HEK293 (cell line): ENCODE results near the gene PHEX.

Experiments
- CTCF ChIA-PET: fragments of 350-600 bp; formaldehyde crosslinking; extraction: SDS; loops from one replicate; lab custom pipeline; 2021; ENCODE audit warnings: antibody characterized with exemption; lab: Yijun Ruan, JAX
- POLR2A ChIA-PET: fragments of 300-600 bp; formaldehyde crosslinking; extraction: SDS; loops from one replicate; lab custom pipeline; 2020; ENCODE audit warnings: antibody characterized with exemption, inconsistent platforms; lab: Yijun Ruan, JAX
- H3K27ac ChIP-seq: fragments of 200-500 bp; sonication (Bioruptor generic); 2 replicates; pipeline ENCODE4 v1.5.1; 2014; ENCODE audit warnings: low read depth, low read length, control low read depth, inconsistent platforms; ENCODE audit errors: extremely low read depth
- H3K36me3 ChIP-seq, 2 experiments: fragments of 200-500 bp in 1 of 2; sonication (Bioruptor generic) in 1 of 2; 1 replicate in 1 of 2; 2 replicates in 1 of 2; pipeline ENCODE4 v1.5.1; 2014 to 2017; ENCODE audit warnings: inconsistent platforms in 2 of 2, low read length in 2 of 2; ENCODE audit not compliant: control insufficient read depth in 2 of 2, insufficient read depth in 1 of 2
- H3K4me1 ChIP-seq: fragments of 200-500 bp; sonication (Bioruptor generic); 2 replicates; pipeline ENCODE4 v1.5.1; 2014; ENCODE audit warnings: mild to moderate bottlenecking, low read length, inconsistent platforms; ENCODE audit not compliant: control insufficient read depth, insufficient read depth
- H3K4me3 ChIP-seq: 2 replicates; pipeline ENCODE4 v1.5.1; 2011; ENCODE audit warnings: low read depth, mild to moderate bottlenecking, control low read depth, low read length, moderate library complexity
- H3K9me3 ChIP-seq: fragments of 200-500 bp; sonication (Bioruptor generic); 2 replicates; pipeline ENCODE4 v1.5.1; 2014; ENCODE audit warnings: low read depth, low read length, inconsistent platforms; ENCODE audit not compliant: control insufficient read depth, insufficient read depth
- ELK4 ChIP-seq: IDR thresholded peaks from 2 replicates; pipeline ENCODE4 v1.6.1; 2011; ENCODE audit warnings: mild to moderate bottlenecking, low read depth, low read length, borderline replicate concordance
- SETDB1 ChIP-seq: IDR thresholded peaks from one replicate; pipeline ENCODE4 v1.6.1; 2017; ENCODE audit warnings: mild to moderate bottlenecking, low read length, moderate library complexity, mixed read lengths; ENCODE audit not compliant: insufficient read length
- TRIM28 ChIP-seq: IDR thresholded peaks from 2 replicates; pipeline ENCODE4 v1.6.1; 2011; ENCODE audit warnings: low read length, control low read depth, borderline replicate concordance
- WT1 ChIP-seq: fragments of 450-650 bp; formaldehyde crosslinking; IDR thresholded peaks from 2 replicates; pipeline ENCODE4 v1.5.1; 2016; ENCODE audit warnings: missing biosample characterization, missing genetic modification characterization
- YY1 ChIP-seq: fragments of 450-650 bp; formaldehyde crosslinking; IDR thresholded peaks from 2 replicates; pipeline ENCODE4 v1.5.1; 2018; ENCODE audit warnings: missing biosample characterization, missing genetic modification characterization
- ZBTB1 ChIP-seq: fragments of 450-650 bp; formaldehyde crosslinking; IDR thresholded peaks from 2 replicates; pipeline ENCODE4 v1.5.1; 2016; ENCODE audit warnings: missing biosample characterization, missing genetic modification characterization
- ZBTB20 ChIP-seq: fragments of 450-650 bp; formaldehyde crosslinking; IDR thresholded peaks from 2 replicates; pipeline ENCODE4 v1.5.1; 2016; ENCODE audit warnings: missing biosample characterization, missing genetic modification characterization
- ZBTB48 ChIP-seq: fragments of 450-650 bp; formaldehyde crosslinking; IDR thresholded peaks from 2 replicates; pipeline ENCODE4 v1.5.1; 2016; ENCODE audit warnings: missing biosample characterization, missing genetic modification characterization
- ZFP37 ChIP-seq: fragments of 450-650 bp; formaldehyde crosslinking; IDR thresholded peaks from 2 replicates; pipeline ENCODE4 v1.5.1; 2016; ENCODE audit warnings: missing biosample characterization, missing genetic modification characterization
- ZNF174 ChIP-seq: fragments of 450-650 bp; formaldehyde crosslinking; IDR thresholded peaks from 2 replicates; pipeline ENCODE4 v1.5.0; 2017; ENCODE audit warnings: missing biosample characterization, mild to moderate bottlenecking, missing genetic modification characterization
- ZNF184 ChIP-seq: fragments of 450-650 bp; IDR thresholded peaks from 2 replicates; pipeline ENCODE4 v1.5.1; 2018; ENCODE audit warnings: missing biosample characterization, mild to moderate bottlenecking, missing genetic modification characterization
- ZNF280D ChIP-seq: fragments of 450-650 bp; formaldehyde crosslinking; IDR thresholded peaks from 2 replicates; pipeline ENCODE4 v1.5.1; 2016; ENCODE audit warnings: missing biosample characterization, missing genetic modification characterization
- ZNF391 ChIP-seq: fragments of 450-650 bp; formaldehyde crosslinking; IDR thresholded peaks from 2 replicates; pipeline ENCODE4 v1.5.1; 2016; ENCODE audit warnings: low read depth, missing biosample characterization, missing genetic modification characterization, borderline replicate concordance
- ZNF513 ChIP-seq: fragments of 450-650 bp; IDR thresholded peaks from 2 replicates; pipeline ENCODE4 v1.5.1; 2018; ENCODE audit warnings: missing biosample characterization, missing genetic modification characterization
- ZNF514 ChIP-seq: fragments of 450-650 bp; formaldehyde crosslinking; IDR thresholded peaks from 2 replicates; pipeline ENCODE4 v1.5.1; 2016; ENCODE audit warnings: missing biosample characterization, missing genetic modification characterization
- ZNF548 ChIP-seq: fragments of 450-650 bp; formaldehyde crosslinking; IDR thresholded peaks from 2 replicates; pipeline ENCODE4 v1.5.1; 2016; ENCODE audit warnings: missing biosample characterization, missing genetic modification characterization
- ZNF558 ChIP-seq: fragments of 450-650 bp; formaldehyde crosslinking; IDR thresholded peaks from 2 replicates; pipeline ENCODE4 v1.5.1; 2016; ENCODE audit warnings: missing biosample characterization, missing genetic modification characterization
- ZNF560 ChIP-seq: fragments of 450-650 bp; formaldehyde crosslinking; IDR thresholded peaks from 2 replicates; pipeline ENCODE4 v1.5.1; 2017; ENCODE audit warnings: missing biosample characterization, missing genetic modification characterization, borderline replicate concordance
- ZNF626 ChIP-seq: fragments of 450-650 bp; sonication (Bioruptor Pico); formaldehyde crosslinking; IDR thresholded peaks from 2 replicates; pipeline ENCODE4 v1.5.1; 2018; ENCODE audit warnings: missing biosample characterization, missing genetic modification characterization, inconsistent platforms
- ZNF670 ChIP-seq: fragments of 450-650 bp; formaldehyde crosslinking; IDR thresholded peaks from 2 replicates; pipeline ENCODE4 v1.5.1; 2016; ENCODE audit warnings: missing biosample characterization, missing genetic modification characterization, low read depth
- ZNF692 ChIP-seq: fragments of 450-650 bp; formaldehyde crosslinking; IDR thresholded peaks from 2 replicates; pipeline ENCODE4 v1.5.1; 2016; ENCODE audit warnings: missing biosample characterization, missing genetic modification characterization
- ZNF768 ChIP-seq: fragments of 450-650 bp; formaldehyde crosslinking; IDR thresholded peaks from 2 replicates; pipeline ENCODE4 v1.5.1; 2018; ENCODE audit warnings: missing biosample characterization, mild to moderate bottlenecking, missing genetic modification characterization
- ZNF843 ChIP-seq: fragments of 450-650 bp; formaldehyde crosslinking; IDR thresholded peaks from 2 replicates; pipeline ENCODE4 v1.5.1; 2016; ENCODE audit warnings: missing biosample characterization, missing genetic modification characterization

PHEX gene

GRCh38 chrX:22147214-22147613, 115.1 kb downstream of the PHEX start:
- Histone ChIP-seq H3K4me3 (no peak overlapping the region), H3K36me3 (no peaks in the 10 kb centered on the region), H3K27ac (no peak overlapping the region), H3K9me3 (no peaks in the 10 kb centered on the region; the same call in 1 of the 2 replicates), H3K4me1 (no peaks in the 10 kb centered on the region)
- ChIA-PET POLR2A (no interaction called here), CTCF (interaction anchor here (0.6 to 1.2 kb wide), 3 partner anchors 11 to 13 kb away, joined by 3 to 5 read pairs (median 3); no protein-coding TSS in a partner anchor)
- no peak for TF ChIP-seq ELK4
- TF ChIP-seq ZNF548 (tag by site-specific recombination) = no peak
- no peak for TF ChIP-seq ZBTB20 (tag by site-specific recombination)
- TF ChIP-seq ZNF280D (tag by site-specific recombination) = no peak
- TF ChIP-seq ZNF184 (tag by site-specific recombination) = no peak

GRCh38 chrX:22147942-22148341, 115.8 kb downstream of the PHEX start:
- Histone ChIP-seq H3K36me3 (no peaks in the 10 kb centered on the region), H3K9me3 (no peaks in the 10 kb centered on the region; the same call in 1 of the 2 replicates), H3K4me3 (no peak overlapping the region), H3K27ac (no peak overlapping the region), H3K4me1 (no peaks in the 10 kb centered on the region)
- ChIA-PET CTCF (interaction anchor here (0.6 to 1.2 kb wide), 3 partner anchors 12 to 1631 kb away, joined by 3 to 5 read pairs (median 3); no protein-coding TSS in a partner anchor), POLR2A (no interaction called here)
- TF ChIP-seq ZNF513 = no peak
- no peak for TF ChIP-seq ZFP37 (tag by site-specific recombination)
- no peak for TF ChIP-seq ZNF670 (tag by site-specific recombination)
- no peak for TF ChIP-seq ZNF560 (tag by site-specific recombination)
- TF ChIP-seq SETDB1 = peak; percentile 55
- no peak for TF ChIP-seq WT1 (tag by site-specific recombination)
- no peak for TF ChIP-seq ZNF768
- TF ChIP-seq ZNF692 (tag by site-specific recombination) = no peak
- TF ChIP-seq YY1 = no peak

- POLR2A ChIA-PET = no interaction called here
- Histone ChIP-seq H3K27ac (no peak overlapping the region), H3K9me3 (no peaks in the 10 kb centered on the region; the same call in 1 of the 2 replicates), H3K4me3 (no peak overlapping the region), H3K36me3 (no peaks in the 10 kb centered on the region), H3K4me1 (no peaks in the 10 kb centered on the region)
- CTCF ChIA-PET = interaction anchor here (0.6 to 1.2 kb wide), 2 partner anchors 13 to 1631 kb away, joined by 3 to 5 read pairs; no protein-coding TSS in a partner anchor
- TF ChIP-seq ZNF391 (tag by site-specific recombination) (no peak), TRIM28 (no peak), ZNF514 (tag by site-specific recombination) (no peak), ZNF558 (no peak), ZBTB1 (no peak), ZNF843 (tag by site-specific recombination) (no peak), ZNF626 (no peak), ZNF280D (tag by site-specific recombination) (no peak), ZBTB48 (no peak), ZNF174 (no peak)
These were observed 116.4 kb downstream of the PHEX start for GRCh38 chrX:22148565-22148964.
